ENCODE results near the gene MFSD11.
"Not testable (repeated sequence)": the region's sequence is repeated elsewhere in the genome, so short reads cannot be mapped to it uniquely, and the experiment has no call there.

The MFSD11 gene

DNA sequence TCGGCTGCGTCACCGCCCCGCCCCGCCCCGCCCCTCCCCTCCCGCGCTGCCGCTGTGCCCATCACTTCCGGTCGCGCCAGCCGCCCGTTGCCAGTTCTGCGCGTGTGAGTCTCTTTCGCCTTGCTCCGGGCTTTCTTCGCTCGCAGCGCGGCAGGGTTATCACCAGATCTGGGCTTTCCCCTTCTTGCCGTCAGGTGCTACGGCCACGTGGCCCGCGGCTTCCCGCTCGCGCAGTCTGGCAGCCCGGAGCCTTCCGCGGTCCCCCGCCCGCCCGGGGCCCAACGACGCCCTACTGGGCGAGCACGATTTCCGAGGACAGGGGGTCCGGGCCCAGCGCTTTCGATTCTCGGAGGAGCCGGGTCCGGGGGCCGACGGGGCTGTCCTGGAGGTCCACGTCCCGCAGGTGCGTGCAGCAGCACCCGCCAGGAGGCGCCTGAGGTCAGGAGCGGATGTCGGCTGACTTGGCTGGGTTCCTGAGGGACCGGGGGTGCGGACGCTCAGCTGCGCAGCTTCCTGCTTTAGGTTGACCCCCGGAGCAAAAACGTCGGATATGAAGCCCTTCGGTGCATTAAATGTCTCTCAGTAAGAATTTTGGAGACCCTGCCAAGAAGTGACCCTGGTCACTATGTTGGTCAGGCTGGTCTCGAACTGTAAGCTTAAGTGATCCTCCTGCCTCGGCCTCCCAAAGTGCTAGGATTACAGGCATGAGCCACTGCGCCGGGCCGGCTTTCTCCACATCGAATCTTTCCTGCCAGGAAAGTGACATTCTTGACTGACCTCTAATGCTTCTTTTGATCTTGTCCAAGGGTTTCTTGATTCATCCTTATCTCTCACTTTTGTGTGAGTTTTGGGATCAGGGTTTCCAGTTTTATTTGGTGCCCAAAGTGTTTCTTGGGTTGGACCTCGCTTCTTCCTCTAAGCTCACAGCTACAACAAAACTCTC lies 10.9 kb upstream of the MFSD11 start, which contains the start of gene METTL23:
Gene METTL23, plus strand, starts transcription at position 64 of the 943 bp plus-strand sequence. CDS start 2,872 bp downstream, outside the sequence.
- no peak for DNase-seq (ENCODE audit: low spot score)

DNA sequence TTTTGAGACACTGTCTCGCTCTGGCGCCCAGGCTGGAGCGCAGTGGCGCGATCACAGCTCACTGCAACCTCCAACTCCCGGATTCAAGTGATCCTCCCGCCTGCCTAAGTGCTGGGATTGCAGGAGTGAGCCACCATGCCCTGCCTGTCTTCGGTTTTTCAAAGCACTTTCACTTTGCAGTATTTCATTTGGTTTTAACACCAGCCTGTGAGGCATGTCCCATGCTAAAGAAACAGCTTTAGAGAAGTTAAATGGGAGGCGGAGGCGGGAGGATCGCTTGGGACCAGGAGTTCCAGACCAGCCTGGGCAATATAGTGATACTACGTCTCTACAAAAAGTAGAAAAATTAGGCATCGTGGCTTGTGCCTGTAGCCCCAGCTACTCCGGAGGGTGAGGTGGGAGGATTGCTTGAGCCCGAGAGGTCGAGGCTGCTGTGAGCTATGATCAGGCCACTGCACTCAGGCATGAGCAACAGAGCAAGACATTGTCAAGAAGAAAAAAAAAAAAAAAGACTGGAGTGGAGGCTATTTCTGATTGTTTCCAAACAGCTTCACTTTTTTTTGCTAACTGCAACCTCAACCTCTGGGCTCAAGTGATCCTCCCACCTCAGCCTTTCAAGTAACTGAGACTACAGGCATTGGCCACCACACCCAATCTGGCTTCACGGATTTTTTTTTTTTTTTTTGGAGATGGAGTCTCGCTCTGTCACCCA lies 10.0 kb upstream of the MFSD11 start:
- DNase-seq (ENCODE audit: low spot score): no peak

DNA sequence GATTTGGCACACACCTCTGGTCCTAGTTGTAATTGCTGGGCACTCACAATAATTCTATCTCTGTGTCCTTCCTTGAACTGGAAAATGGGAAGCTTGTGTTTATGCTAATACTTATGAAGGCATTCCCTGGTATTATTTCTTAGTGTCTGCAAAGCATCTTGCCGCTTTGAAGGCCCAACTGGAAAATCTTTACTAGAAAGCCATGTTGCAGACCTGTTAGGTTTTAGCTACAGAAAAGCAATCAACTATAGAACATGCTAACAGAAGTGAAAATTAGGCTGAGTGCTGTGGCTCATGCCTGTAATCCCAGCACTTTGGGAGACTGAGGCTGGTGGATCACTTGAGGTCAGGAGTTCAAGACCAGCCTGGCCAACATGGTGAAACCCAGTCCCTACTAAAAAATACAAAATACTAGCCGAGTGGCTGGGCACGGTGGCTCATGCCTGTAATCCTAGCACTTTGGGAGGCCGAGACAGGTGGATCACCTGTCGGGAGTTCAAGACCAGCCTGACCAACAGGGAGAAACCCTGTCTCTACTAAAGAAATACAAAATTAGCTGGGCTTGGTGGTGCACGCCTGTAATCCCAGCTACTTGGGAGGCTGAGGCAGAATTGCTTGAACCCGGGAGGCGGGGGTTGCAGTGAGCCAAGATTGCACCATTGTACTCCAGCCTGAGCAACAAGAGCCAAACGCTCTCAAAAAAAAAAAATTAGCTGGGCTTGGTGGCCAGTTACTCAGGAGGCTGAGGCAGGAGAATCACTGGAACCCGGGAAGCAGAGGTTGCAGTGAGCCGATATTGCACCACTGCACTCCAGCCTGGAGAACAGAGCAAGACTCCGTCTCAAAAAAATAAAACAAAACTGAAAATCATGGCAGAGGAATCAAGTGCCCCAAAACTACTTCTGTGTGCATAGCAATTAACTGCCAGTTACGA lies 5.9 kb upstream of the MFSD11 start:
- DNase-seq (ENCODE audit: low spot score): not testable (repeated sequence)

DNA sequence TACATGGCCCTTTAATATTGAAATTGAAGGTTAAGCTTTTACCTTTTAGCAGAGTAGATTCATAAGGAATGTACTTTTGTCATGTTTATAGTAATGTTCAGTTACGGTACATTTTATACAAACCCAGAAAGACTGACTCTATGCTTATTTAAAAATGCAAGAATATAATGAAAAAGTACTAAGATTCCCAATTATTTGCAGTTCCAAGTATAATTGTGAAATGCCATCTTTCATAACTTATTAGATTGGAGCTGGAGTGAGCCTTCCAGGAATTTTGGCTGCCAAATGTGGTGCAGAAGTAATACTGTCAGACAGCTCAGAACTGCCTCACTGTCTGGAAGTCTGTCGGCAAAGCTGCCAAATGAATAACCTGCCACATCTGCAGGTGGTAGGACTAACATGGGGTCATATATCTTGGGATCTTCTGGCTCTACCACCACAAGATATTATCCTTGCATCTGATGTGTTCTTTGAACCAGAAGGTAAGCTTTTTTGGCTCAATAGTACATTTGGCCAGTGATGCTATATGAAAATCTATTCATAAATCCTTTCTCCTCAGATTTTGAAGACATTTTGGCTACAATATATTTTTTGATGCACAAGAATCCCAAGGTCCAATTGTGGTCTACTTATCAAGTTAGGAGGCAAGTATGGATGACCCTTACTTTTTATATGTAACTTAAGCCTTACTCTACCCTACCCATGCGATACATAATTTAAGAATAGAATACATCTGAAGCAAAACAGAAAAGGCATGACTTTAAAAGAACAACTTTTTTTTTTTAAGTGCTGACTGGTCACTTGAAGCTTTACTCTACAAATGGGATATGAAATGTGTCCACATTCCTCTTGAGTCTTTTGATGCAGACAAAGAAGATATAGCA lies 4.9 kb upstream of the MFSD11 start:
- DNase-seq (ENCODE audit: low spot score): no peak

DNA sequence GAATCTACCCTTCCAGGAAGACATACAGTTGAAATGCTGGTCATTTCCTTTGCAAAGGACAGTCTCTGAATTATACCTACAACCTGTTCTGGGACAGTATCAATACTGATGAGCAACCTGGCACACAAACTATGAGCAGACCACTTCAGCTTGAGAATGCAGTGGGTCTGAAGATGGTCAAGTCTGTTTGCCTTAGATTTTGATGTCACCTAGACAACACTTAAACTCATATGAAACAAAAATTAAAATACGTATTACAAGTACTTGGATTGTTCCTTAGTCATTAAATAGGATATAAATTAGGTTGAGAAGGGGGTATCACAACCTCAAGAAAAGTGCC lies 4.3 kb upstream of the MFSD11 start:
- no peak for DNase-seq (ENCODE audit: low spot score)

DNA sequence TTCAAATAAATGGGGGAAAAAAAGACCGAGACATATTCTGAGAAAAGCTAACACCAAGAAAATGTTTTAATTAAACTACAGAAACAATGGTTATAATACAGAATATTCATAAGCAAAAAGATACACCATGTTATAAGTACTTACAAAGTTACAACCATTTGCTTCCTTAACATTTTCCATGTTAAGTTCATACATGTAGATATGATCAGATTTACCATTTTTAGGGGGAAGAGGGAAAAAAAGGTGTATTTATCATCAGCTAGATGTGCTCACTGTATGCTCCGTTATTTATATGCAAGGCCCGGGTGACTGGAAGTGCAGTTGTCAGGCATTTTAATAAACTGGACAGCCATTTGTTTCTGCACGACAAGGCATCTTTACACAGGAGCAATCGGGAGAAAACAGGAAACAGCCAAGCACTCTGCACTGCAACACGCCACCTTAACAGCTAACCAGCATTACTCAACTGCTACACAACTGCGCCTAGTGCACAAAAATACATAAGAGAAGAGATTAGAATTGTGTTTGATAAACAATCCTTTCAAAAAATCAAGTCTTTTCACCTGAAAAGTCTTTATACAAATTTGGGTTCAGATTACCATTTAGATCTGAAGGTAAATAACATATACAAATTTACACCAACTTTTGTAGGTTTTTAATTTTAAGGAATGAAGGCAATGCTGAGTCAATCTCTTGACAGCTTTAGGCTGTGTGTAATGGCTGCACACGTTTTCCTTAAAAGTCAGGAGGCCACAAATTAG lies 3.7 kb upstream of the MFSD11 start:
- DNase-seq (ENCODE audit: low spot score): no peak

DNA sequence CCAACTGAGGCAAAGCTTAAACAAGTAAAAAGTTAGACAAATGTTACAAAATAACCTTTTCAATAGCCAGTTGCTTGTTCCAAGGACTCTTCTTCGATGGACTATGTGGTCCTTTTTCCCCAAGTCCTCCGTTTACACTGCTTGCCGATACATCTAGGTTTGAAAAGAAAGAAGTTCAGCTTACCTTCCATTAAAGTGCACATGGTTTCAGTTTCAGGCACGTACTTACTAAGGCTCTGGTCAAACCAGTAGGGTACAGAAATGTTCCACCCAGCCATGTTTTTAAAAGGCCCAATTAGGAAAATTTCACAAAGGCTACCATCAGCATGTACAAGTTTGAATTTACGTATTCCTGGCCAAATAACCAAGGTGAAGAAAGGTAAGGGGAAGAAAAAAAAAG lies 2.9 kb upstream of the MFSD11 start:
- DNase-seq (ENCODE audit: low spot score): no peak

DNA sequence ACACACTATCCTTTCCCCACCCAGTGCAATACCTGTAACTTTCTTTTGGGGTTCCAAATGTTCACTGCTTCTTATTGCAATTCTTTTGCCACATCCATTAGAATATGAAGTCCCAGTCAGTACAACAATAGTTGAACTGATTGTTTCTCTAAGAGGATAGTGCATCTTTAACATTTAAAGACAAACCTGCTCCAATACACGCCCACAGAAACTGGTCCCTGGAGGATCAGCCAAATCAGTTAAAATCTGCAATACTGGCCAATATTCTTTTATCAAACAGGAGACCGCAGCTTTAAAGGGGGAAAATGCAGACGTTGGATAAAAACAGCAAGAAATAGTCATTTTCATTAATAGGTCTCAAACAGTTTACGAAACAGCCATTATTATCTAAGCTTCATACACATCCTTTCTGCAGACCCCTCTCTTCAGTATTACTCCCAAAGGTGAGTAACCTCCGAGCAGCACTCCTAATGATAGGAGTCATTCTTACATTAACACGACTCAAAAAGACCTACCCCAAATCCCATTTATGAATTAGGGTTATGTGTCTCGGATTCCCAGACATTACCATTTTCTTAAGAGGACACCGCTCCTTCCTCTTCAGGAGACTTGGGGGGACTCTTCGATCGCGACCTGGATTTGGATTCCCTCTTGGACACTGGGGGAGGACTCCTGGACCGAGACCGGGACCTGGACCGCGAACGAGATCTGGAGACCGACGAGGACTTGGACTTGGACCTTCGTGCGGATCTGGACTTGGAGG lies 2.2 kb upstream of the MFSD11 start:
- no peak for DNase-seq (ENCODE audit: low spot score)

DNA sequence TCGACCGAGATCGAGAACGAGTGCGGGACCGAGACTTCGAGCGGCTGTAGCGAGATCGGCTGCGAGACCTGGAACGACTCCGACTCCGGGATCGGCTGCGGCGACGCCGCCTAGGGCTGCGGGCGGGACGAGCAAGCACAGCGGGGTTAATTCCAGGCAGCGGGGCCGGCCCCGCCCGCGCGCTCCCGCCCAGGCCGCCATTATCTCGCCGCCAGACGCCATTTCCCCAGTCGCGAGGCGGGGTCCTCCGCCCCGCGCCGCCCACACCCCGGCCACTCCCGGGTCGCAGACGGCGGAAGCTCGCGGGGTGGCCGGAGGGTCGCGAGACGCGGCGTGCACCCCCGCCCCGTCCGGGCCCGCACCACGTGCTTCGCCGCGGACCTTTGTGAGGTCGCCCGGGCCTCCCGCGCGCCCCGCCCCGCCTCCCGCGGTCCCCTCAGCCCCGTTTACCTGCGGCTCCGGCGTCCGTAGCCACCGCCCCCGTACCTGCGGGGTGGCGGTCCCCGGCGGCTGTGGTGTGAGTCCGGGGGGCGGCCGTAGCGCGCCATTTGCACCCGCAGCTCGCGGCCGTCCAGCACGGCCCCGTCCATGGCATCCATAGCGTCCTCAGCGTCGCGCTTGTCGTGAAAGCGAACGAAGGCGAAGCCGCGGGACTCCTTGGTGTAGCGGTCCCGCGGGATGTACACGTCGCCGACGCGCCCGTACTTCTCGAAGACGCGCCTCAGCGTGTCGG lies 1.4 kb upstream of the MFSD11 start:
- no peak for DNase-seq (ENCODE audit: low spot score)

DNA sequence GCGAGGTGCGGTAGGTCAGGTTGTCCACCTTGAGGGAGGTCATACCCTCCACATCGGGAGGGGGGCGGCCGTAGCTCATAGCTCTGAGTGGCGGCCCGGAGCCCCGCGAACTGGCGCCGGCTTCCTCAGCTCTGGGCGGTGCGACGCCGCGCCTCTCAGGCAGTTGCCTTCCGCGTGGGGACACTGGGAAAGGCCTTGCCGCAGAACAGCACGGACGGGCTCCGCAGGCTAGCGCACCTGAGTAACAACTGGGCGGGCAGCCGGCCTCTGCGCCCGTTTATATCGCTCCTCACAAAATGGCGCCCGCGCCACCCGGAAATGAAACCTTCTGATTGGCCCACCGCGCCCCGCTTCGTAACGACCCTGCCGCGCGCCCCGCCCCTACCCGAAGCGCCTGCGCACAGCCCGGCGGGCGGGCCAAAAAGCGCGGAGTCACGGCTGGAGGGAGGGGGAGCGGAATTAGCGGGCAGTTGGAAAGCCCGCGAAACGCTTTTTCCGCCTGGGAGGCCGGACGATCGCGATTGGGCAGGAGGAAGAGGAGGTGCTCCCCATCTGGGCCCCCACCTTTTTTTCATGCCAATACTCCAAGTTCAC lies 740 bp upstream of the MFSD11 start, which contains the start of gene SRSF2:
Gene SRSF2, minus strand, starts transcription at position 250 of the 594 bp plus-strand sequence. Its CDS starts 171 bp downstream, at position 79.
- peak; percentile 98 for DNase-seq (ENCODE audit: low spot score)

DNA sequence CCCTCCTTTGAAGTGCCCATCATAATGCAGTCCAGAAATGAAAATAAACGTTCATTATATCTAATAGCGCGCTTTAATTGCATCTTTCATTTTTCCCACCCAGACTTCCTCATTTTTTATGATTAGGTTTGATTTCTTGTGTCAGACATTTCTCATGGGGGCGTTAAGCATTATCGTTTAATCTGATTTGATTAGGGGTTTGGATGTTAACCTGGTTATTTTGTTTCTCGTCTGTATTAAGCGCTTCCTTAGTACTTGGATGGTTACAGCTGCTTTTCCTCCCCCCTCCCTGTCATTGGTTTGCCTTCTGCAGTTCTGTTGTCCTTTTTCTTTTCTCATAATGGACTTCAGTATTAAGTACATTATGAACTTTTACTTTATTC lies 540 bp downstream of the MFSD11 start:
- no peak for DNase-seq (ENCODE audit: low spot score)

DNA sequence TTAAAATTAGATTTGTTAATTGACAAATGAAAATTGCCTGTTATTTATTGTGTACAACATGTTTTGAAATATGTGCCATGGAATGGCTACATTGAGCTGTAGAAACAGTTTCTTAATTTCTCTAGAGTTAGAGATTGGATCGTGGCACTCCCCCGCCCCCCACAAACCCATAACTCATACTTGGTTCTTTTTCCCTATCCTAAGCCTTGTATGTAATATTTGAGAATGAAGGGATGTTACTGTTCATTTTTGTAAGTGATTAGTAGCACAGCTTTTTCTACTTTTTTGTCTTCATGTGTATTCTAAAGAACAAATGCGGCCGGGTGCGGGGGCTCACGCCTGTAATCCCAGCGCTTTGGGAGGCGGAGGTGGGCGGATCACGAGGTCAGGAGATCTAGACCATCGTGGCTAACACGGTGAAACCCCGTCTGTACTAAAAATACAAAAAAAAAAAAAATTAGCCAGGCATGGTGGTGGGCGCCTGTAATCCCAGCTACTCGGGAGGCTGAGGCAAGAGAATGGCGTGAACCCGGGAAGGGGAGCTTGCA lies 1.7 kb downstream of the MFSD11 start:
- not testable (repeated sequence) for DNase-seq (ENCODE audit: low spot score)

DNA sequence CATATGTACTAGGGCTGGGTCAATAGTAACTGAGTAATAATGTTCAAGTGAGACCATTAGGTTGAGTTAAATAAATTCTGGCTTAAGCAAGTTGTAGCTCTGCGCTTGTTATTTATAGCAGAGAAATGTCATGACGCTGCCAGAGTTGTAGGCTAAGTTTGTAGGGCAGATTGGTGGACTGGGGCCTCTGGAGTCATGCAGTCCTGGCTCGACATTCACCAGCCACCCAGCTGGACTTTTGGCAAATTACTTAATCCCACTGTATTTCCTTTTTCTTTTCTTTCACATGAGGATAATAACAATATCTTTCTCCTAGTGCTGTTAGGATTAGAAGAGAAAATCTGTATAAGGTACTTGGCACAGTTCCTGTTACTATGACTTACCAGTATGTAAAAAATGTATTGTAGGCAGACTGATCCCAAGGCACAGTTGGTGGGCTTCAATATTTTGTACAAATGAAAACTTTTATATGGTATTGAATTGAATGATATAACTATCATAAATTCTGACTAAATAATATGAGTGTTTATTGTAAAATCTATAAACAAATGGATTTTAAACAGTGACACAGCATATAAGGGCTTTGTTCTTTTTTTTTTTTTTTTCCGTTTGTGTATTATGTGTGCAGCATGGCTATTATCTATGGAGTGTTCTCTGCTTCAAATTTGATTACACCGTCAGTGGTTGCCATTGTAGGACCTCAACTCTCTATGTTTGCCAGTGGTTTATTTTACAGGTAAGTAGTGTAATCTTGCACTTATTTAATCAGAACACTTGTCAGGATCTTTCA lies 2.6 kb downstream of the MFSD11 start:
- no peak for DNase-seq (ENCODE audit: low spot score)

DNA sequence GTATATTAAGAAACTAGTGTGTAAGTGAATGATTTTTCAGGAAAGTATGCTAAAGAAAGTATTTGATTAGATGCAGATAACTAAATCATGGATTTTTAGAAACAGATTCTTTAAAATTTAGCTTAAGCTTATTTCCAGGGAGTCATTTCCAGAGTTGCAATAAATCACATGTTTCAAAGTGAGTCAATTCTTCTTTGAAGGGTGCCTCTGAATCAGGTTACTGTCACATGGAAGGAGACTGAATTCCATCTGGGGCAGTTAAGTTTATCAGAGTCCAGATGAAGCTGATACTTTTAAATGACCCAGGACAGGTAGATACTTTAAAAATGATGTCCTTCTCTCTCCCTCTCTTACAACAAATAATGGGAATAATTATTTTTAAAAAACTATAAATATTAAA lies 5.0 kb downstream of the MFSD11 start:
- DNase-seq (ENCODE audit: low spot score): no peak

DNA sequence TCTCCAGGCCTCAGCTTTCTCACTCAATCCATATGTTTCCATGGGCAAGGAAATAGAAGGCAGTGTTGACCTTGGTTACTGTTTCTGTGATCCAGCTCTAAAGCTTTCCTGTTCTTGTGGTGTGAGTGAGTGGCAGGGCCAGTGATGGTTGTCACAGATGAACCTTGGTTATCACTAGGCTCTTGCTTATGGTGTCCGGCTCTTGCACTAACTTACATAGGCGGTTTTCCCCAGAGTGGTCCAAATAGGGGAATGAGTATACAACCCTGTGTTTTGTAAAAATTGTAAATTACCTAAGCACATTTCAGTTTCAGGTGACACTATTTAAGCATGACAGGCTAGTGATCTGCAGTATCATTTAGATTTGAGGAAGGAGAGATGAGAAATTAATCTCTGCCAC lies 6.8 kb downstream of the MFSD11 start:
- no peak for DNase-seq (ENCODE audit: low spot score)

DNA sequence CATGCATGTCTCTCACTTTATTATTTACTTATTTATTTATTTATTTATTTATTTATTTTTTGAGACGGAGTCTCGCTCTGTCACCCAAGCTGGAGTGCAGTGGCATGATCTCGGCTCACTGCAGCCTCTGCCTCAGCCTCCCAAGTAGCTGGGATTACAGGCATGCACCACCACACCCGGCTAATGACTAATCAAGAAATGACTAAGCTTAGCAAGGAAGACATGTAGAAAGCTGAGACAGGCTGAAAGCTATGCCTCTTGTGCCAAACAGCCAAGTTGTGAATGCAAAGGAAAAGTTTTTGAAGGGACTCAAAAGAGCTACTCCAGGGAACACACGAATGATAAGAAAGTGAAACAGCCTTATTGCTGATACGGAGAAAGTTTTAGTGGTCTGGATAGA lies 7.9 kb downstream of the MFSD11 start:
- DNase-seq (ENCODE audit: low spot score): not testable (repeated sequence)

DNA sequence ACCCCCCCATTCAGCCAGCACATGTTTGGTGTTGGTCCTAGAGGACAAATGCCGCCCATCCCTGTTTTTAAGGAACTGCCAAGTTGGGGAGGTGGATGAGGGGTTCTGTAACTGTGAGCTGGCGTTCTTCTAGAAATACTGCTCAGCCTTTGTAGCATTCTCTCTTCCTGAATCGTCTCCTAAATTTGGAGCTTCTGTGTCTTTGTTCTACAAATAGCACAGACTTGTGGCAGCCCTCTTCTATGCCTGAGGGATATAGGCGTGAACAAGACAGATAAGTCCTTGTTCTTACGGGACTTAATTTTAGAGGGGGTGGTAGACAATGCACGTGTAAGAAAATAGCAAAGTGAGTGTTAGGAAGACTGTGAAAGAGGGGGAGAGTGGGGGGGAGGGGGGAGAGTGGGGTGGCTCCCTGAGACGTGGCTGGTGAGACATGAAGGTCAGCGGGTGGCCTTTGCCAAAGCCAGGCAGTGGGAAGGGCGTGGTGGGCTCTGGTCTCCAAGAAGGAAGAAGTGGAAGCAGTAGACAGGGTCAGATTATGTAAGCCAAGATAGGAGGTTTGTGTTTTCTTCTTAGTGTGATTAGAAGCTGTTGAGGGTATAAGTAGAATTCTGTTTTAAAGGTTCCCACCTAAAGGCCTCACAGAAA lies 9.9 kb downstream of the MFSD11 start:
- DNase-seq (ENCODE audit: low spot score): peak; percentile 31

Measured in pons (tissue), 1 donor.